Thyroid gland (tissue), 4 donors: ENCODE measurements around the gene LAMC3. TPM values are rescaled to one million over a fixed set of nuclear protein-coding genes. Genes with fewer than 3 reads are reported as not detected.

ENCODE experiments used
- DNase-seq, 2 donors: peaks; one replicate each; pipeline ENCODE4 v3.0.0-alpha.2; 2019
- H3K27ac ChIP-seq, 3 donors: fragments of 200-600 bp; sonication (generic); 1 replicate in 2 of 3; 2 replicates in 1 of 3; pipeline ENCODE4 v1.5.1; 2016 to 2019; ENCODE audit warnings: mild to moderate bottlenecking in 1 of 3, moderate library complexity in 1 of 3
- H3K27me3 ChIP-seq: fragments of 200-600 bp; sonication (generic); one replicate; pipeline ENCODE4 v1.5.1; 2019
- H3K36me3 ChIP-seq, 2 donors: fragments of 200-600 bp; sonication (generic); one replicate each; pipeline ENCODE4 v1.5.1; 2016 to 2019
- H3K4me1 ChIP-seq, 2 donors: fragments of 200-600 bp; sonication (generic); one replicate each; pipeline ENCODE4 v1.5.1; 2017 to 2019
- H3K4me3 ChIP-seq, 3 donors: fragments of 200-600 bp; sonication (generic); replicated peaks in 1 of 3; 1 replicate in 2 of 3; 2 replicates in 1 of 3; pipeline ENCODE4 v1.5.1; 2016; ENCODE audit warnings: mild to moderate bottlenecking in 1 of 3
- H3K9me3 ChIP-seq: fragments of 200-600 bp; sonication (generic); one replicate; pipeline ENCODE4 v1.5.1; 2017
- CTCF ChIP-seq, 6 experiments: fragments of 200-600 bp in 3 of 6; fragments of 450-650 bp in 3 of 6; sonication (generic) in 3 of 6; IDR thresholded peaks; one replicate each; pipeline ENCODE4 v1.5.1; 2016 to 2019; ENCODE audit warnings: antibody characterized with exemption in 6 of 6, mild to moderate bottlenecking in 2 of 6, inconsistent platforms in 1 of 6, moderate library complexity in 1 of 6
- POLR2A ChIP-seq, 2 donors: fragments of 450-650 bp; IDR thresholded peaks; one replicate each; pipeline ENCODE4 v1.6.1; 2017; ENCODE audit warnings: antibody characterized with exemption in 2 of 2, mild to moderate bottlenecking in 2 of 2, moderate library complexity in 1 of 2
- WGBS, 2 donors: methylation state at CpG; one replicate each; pipeline ENCODE4 v1.1.5; 2017; 5-methylcytosine and 5-hydroxymethylcytosine counted together
- intact Hi-C: fragments of 100-400 bp; cut with DNase I; formaldehyde crosslinking; loops from one replicate; pipeline ENCODE4 v1.15.1; 2023
- total RNA-seq, 4 donors: library from RNA; depleted of rRNA; stranded (reverse); fragments of >200 nt; gene quantifications; one replicate each; pipeline ENCODE4 v1.2.3, GENCODE V29; 2016

LAMC3 gene
- total RNA-seq, 4 donors from 2014 or later, result 0.81 to 11.1 (median 3.2) TPM

GRCh38 chr9:131028221-131028884 lies 19.4 kb downstream of the LAMC3 start:
- intact Hi-C loops, result no loop called here
- TF ChIP-seq CTCF (IDR thresholded peaks at IDR 0.05), result no peak
- TF ChIP-seq POLR2A (IDR thresholded peaks at IDR 0.05), result no peak
- Histone ChIP-seq H3K27me3 (no peaks in the 10 kb centered on the region), H3K27ac (no peak overlapping the region), H3K9me3 (no peaks in the 10 kb centered on the region), H3K4me1 (no peaks in the 10 kb centered on the region), H3K36me3 (no peaks in the 10 kb centered on the region), H3K4me3 (no peak overlapping the region)
- no peak for DNase-seq
- 85 to 88% methylated on average over 24 of the region's 24 CpGs for WGBS, 2 donors

GRCh38 chr9:131028931-131029573 lies 20.1 kb downstream of the LAMC3 start:
- intact Hi-C loops, result no loop called here
- 80 to 83% methylated on average over 14 of the region's 14 CpGs for WGBS, 2 donors
- Histone ChIP-seq H3K36me3 (no peaks in the 10 kb centered on the region), H3K27me3 (no peaks in the 10 kb centered on the region), H3K9me3 (no peaks in the 10 kb centered on the region), H3K4me3 (no peak overlapping the region), H3K27ac (no peak overlapping the region), H3K4me1 (no peaks in the 10 kb centered on the region)
- TF ChIP-seq POLR2A (IDR thresholded peaks at IDR 0.05), result no peak
- no peak for TF ChIP-seq CTCF (IDR thresholded peaks at IDR 0.05)
- no peak for DNase-seq

GRCh38 chr9:131029574-131029952 lies 20.6 kb downstream of the LAMC3 start:
- H3K4me3 ChIP-seq, result no peak overlapping the region
- H3K36me3 ChIP-seq, result no peaks in the 10 kb centered on the region
- WGBS, 2 donors, result 88 to 89% methylated on average over 3 of the region's 3 CpGs
- no peaks in the 10 kb centered on the region for H3K9me3 ChIP-seq
- TF ChIP-seq POLR2A (IDR thresholded peaks at IDR 0.05), result no peak
- TF ChIP-seq CTCF (IDR thresholded peaks at IDR 0.05), result no peak
- DNase-seq, result no peak
- H3K4me1 ChIP-seq, result no peaks in the 10 kb centered on the region
- intact Hi-C loops, result no loop called here
- H3K27ac ChIP-seq, result no peak overlapping the region
- no peaks in the 10 kb centered on the region for H3K27me3 ChIP-seq

- WGBS, 2 donors, result 81 to 89% methylated on average over 13 of the region's 13 CpGs
- TF ChIP-seq POLR2A (IDR thresholded peaks at IDR 0.05) (no peak), CTCF (IDR thresholded peaks at IDR 0.05) (no peak)
- H3K4me1 ChIP-seq, result no peaks in the 10 kb centered on the region
- no peaks in the 10 kb centered on the region for H3K36me3 ChIP-seq
- intact Hi-C loops, result no loop called here
- H3K9me3 ChIP-seq, result no peaks in the 10 kb centered on the region
- no peak for DNase-seq
- H3K27me3 ChIP-seq, result no peaks in the 10 kb centered on the region
- H3K27ac ChIP-seq, result no peak overlapping the region
- H3K4me3 ChIP-seq, result no peak overlapping the region
Observed at GRCh38 chr9:131030239-131031004, 21.4 kb downstream of the LAMC3 start.
